SK-N-MC (cell line): ENCODE data around the gene NPAS1.

Experiments
- EZH2 ChIP-seq: fragments of 200-600 bp; sonication (generic); IDR thresholded peaks from one replicate; pipeline ENCODE4 v1.6.1; 2017; ENCODE audit warnings: antibody characterized with exemption
- FOXP2 ChIP-seq: optimal IDR thresholded peaks from 2 replicates; pipeline ENCODE3; 2011; ENCODE audit warnings: mild to moderate bottlenecking, moderate library complexity; ENCODE audit not compliant: insufficient read depth; ENCODE audit errors: extremely low read length, control extremely low read depth
- POLR2AphosphoS5 ChIP-seq: IDR thresholded peaks from 2 replicates; pipeline ENCODE4 v1.6.1; 2012; ENCODE audit warnings: mild to moderate bottlenecking, low read depth, low read length, borderline replicate concordance

DNA sequence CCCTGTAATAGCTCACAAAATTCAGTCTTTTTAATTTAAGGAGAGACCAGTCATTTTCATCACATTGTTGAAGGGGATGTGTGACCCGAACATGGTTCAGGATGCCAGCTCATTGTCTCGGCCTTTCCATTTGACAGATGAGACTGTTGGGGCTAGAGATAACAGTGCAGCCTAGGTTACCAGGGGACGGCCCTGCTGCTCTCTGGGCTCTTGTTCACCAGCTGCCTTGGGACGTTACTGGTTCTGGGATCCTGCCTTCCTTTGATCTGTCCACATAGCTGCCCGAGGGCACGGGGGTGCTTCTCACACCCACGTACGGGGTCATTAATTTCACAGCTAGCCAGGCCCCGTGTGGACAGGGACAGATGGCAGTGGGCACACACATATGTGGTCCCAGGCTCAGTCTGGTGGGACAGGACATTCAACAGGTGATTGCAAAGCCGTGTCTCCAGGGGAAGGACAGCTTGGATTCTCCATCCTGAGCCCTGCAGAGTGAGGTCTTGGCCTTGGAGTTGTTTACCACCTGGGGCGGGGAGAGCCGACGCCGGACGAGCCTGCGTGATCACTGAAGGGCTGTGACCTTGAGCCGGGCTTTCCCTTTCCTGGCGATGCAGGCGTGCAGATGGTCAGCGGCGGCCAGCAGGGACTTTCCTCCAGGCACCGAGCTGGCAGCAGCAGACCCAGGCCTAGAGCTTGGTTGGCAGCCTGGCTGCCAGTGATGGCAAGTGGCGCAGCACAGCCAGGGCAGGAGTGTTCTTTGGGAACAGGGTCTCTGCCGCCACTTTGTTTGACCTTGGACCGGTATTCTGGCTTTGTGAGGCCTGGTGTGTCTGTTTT, 26.7 kb upstream of the NPAS1 start:
- TF ChIP-seq EZH2 (no peak), POLR2AphosphoS5 (no peak), FOXP2 (no peak)
